H9 (cell line): ENCODE results near the gene USPL1. TPM values are rescaled to one million over a fixed set of nuclear protein-coding genes. Genes with fewer than 3 reads are reported as not detected.

ENCODE experiments used
- DNase-seq: peaks from one replicate; pipeline ENCODE4 v3.0.0-alpha.2; 2017
- H2AFZ ChIP-seq: one replicate; pipeline ENCODE4 v1.6.1; 2013; ENCODE audit warnings: mild to moderate bottlenecking, low read length, control low read depth, moderate library complexity
- H2AK5ac ChIP-seq: 2 replicates; pipeline ENCODE4 v1.6.1; 2013; ENCODE audit warnings: low read length, control low read depth, mixed read lengths; ENCODE audit not compliant: insufficient read length
- H2BK120ac ChIP-seq: one replicate; pipeline ENCODE4 v1.6.1; 2013; ENCODE audit warnings: low read depth, mild to moderate bottlenecking, low read length, control low read depth, inconsistent platforms; ENCODE audit not compliant: poor library complexity, severe bottlenecking
- H2BK12ac ChIP-seq: 2 replicates; pipeline ENCODE4 v1.6.1; 2013; ENCODE audit warnings: low read length, control low read depth, mixed read lengths, low read depth; ENCODE audit not compliant: insufficient read length
- H2BK15ac ChIP-seq: 2 replicates; pipeline ENCODE4 v1.6.1; 2013; ENCODE audit warnings: low read depth, low read length, control low read depth
- H2BK20ac ChIP-seq: one replicate; pipeline ENCODE4 v1.6.1; 2013; ENCODE audit warnings: low read depth, mild to moderate bottlenecking, low read length, control low read depth, inconsistent platforms; ENCODE audit not compliant: poor library complexity, severe bottlenecking
- H2BK5ac ChIP-seq: 2 replicates; pipeline ENCODE4 v1.6.1; 2013; ENCODE audit warnings: low read length, control low read depth, mixed read lengths; ENCODE audit not compliant: insufficient read length
- H3K14ac ChIP-seq: 2 replicates; pipeline ENCODE4 v1.6.1; 2013; ENCODE audit warnings: low read length, control low read depth; ENCODE audit not compliant: insufficient read depth
- H3K18ac ChIP-seq: 2 replicates; pipeline ENCODE4 v1.6.1; 2013; ENCODE audit warnings: low read depth, mild to moderate bottlenecking, mixed read lengths, low read length, control low read depth; ENCODE audit not compliant: insufficient read length
- H3K23ac ChIP-seq: 2 replicates; pipeline ENCODE4 v1.6.1; 2013; ENCODE audit warnings: low read length, control low read depth, mixed read lengths, low read depth; ENCODE audit not compliant: insufficient read length
- H3K23me2 ChIP-seq: 2 replicates; pipeline ENCODE4 v1.6.1; 2013; ENCODE audit warnings: low read depth, mild to moderate bottlenecking, mixed read lengths, low read length, control low read depth; ENCODE audit not compliant: insufficient read length, poor library complexity, severe bottlenecking
- H3K27ac ChIP-seq: 2 replicates; pipeline ENCODE4 v1.5.1; 2013; ENCODE audit warnings: low read length, control low read depth, mixed read lengths, low read depth; ENCODE audit not compliant: insufficient read length
- H3K27me3 ChIP-seq: 2 replicates; pipeline ENCODE4 v1.6.1; 2013; ENCODE audit warnings: low read length, control low read depth, inconsistent platforms; ENCODE audit not compliant: insufficient read depth
- H3K4ac ChIP-seq: 2 replicates; pipeline ENCODE4 v1.6.1; 2013; ENCODE audit warnings: low read depth, mild to moderate bottlenecking, control low read depth, inconsistent platforms, low read length, moderate library complexity
- H3K4me1 ChIP-seq: 2 replicates; pipeline ENCODE4 v1.6.1; 2013; ENCODE audit warnings: low read length, control low read depth, inconsistent platforms; ENCODE audit not compliant: insufficient read depth
- H3K4me2 ChIP-seq: 2 replicates; pipeline ENCODE4 v1.6.1; 2013; ENCODE audit warnings: low read length, control low read depth, mixed read lengths; ENCODE audit not compliant: insufficient read length, insufficient read depth
- H3K56ac ChIP-seq: 2 replicates; pipeline ENCODE4 v1.6.1; 2013; ENCODE audit warnings: low read depth, mild to moderate bottlenecking, mixed read lengths, low read length, control low read depth; ENCODE audit not compliant: insufficient read length
- H3K79me1 ChIP-seq: 2 replicates; pipeline ENCODE4 v1.6.1; 2013; ENCODE audit warnings: low read depth, mild to moderate bottlenecking, moderate library complexity, low read length, control low read depth, inconsistent platforms; ENCODE audit not compliant: insufficient read depth, poor library complexity, severe bottlenecking
- H3K79me2 ChIP-seq: 2 replicates; pipeline ENCODE4 v1.6.1; 2013; ENCODE audit warnings: low read length, control low read depth, inconsistent platforms; ENCODE audit not compliant: insufficient read depth
- H3K9ac ChIP-seq: 2 replicates; pipeline ENCODE4 v1.6.1; 2013; ENCODE audit warnings: low read length, control low read depth, mixed read lengths; ENCODE audit not compliant: insufficient read length; ENCODE audit errors: extremely low read depth
- H3K9me3 ChIP-seq: one replicate; pipeline ENCODE4 v1.6.1; 2013; ENCODE audit warnings: low read depth, low read length, inconsistent platforms; ENCODE audit not compliant: control insufficient read depth
- H3T11ph ChIP-seq: one replicate; pipeline ENCODE4 v1.6.1; 2013; ENCODE audit warnings: mild to moderate bottlenecking, low read length, control low read depth, inconsistent platforms
- H4K20me1 ChIP-seq: one replicate; pipeline ENCODE4 v1.6.1; 2013; ENCODE audit not compliant: control insufficient read depth, insufficient read length, insufficient read depth
- H4K5ac ChIP-seq: 2 replicates; pipeline ENCODE4 v1.6.1; 2013; ENCODE audit warnings: low read depth, mild to moderate bottlenecking, mixed read lengths, low read length, control low read depth; ENCODE audit not compliant: insufficient read length
- H4K8ac ChIP-seq: replicated peaks from 2 replicates; pipeline ENCODE4 v1.6.1; 2013; ENCODE audit warnings: low read length, control low read depth, mixed read lengths, low read depth; ENCODE audit not compliant: insufficient read length
- H4K91ac ChIP-seq: 2 replicates; pipeline ENCODE4 v1.6.1; 2013; ENCODE audit warnings: low read depth, mild to moderate bottlenecking, moderate library complexity, mixed read lengths, low read length, control low read depth; ENCODE audit not compliant: insufficient read length
- H3K27ac Mint-ChIP-seq, 3 experiments: 2 replicates in 2 of 3; 3 replicates in 1 of 3; pipeline ENCODE4 v1.8.0; 2020 to 2021; ENCODE audit warnings: mixed read lengths in 3 of 3, mild to moderate bottlenecking in 1 of 3, moderate library complexity in 1 of 3
- H3K27me3 Mint-ChIP-seq: 2 replicates; pipeline ENCODE4 v1.8.0; 2021; ENCODE audit warnings: low read depth, mild to moderate bottlenecking, moderate library complexity, mixed read lengths
- H3K36me3 Mint-ChIP-seq, 3 experiments: 2 replicates in 2 of 3; 3 replicates in 1 of 3; pipeline ENCODE4 v1.8.0; 2020 to 2021; ENCODE audit warnings: low read depth in 3 of 3, mixed read lengths in 3 of 3; ENCODE audit not compliant: insufficient read depth in 1 of 3
- H3K4me1 Mint-ChIP-seq, 2 experiments: 2 replicates each; pipeline ENCODE4 v1.8.0; 2020; ENCODE audit warnings: mixed read lengths in 2 of 2
- H3K4me3 Mint-ChIP-seq, 2 experiments: 2 replicates in 1 of 2; 3 replicates in 1 of 2; pipeline ENCODE4 v1.8.0; 2020 to 2021; ENCODE audit warnings: mild to moderate bottlenecking in 2 of 2, mixed read lengths in 2 of 2, moderate library complexity in 1 of 2
- H3K9me3 Mint-ChIP-seq, 2 experiments: 2 replicates in 1 of 2; 3 replicates in 1 of 2; pipeline ENCODE4 v1.8.0; 2020; ENCODE audit warnings: mild to moderate bottlenecking in 2 of 2, mixed read lengths in 2 of 2, moderate library complexity in 1 of 2
- WGBS: extraction: QIAGEN DNeasy Blood & Tissue Kit; methylation state at CpG from one replicate; pipeline ENCODE4 v1.1.7; 2013; ENCODE audit warnings: missing lambda C conversion rate, low lambda C conversion rate, mixed read lengths; ENCODE audit not compliant: insufficient read length; ENCODE audit errors: extremely low coverage; 5-methylcytosine and 5-hydroxymethylcytosine counted together
- total RNA-seq: library from RNA; stranded (reverse); gene quantifications from 2 replicates; pipeline ENCODE4 v1.2.1, GENCODE V29; 2021
- TF ChIP-seq, protein P1 (sequence below): fragments of 200-600 bp; sonication (generic); conservative IDR thresholded peaks from 3 replicates; pipeline ENCODE4 v1.8.0; 2021; ENCODE audit warnings: antibody characterized with exemption, mild to moderate bottlenecking

Gene USPL1
- total RNA-seq, 1 experiment from 2014 or later, result 17.6 TPM

- Histone ChIP-seq H2BK5ac (no peak overlapping the region), H3K4me2 (no peak overlapping the region), H3K9me3 (no peaks in the 10 kb centered on the region), H2BK20ac (no peak overlapping the region), H2AK5ac (no peak overlapping the region), H3K9ac (no peak overlapping the region), H3K14ac (no peak overlapping the region), H3K27ac (no peak overlapping the region), H3K4me1 (no peaks in the 10 kb centered on the region), H3K27me3 (no peaks in the 10 kb centered on the region), H3K4ac (no peak overlapping the region), H3K23ac (no peak overlapping the region), H3K79me2 (no peaks in the 10 kb centered on the region), H3K18ac (no peak overlapping the region), H3K79me1 (no peaks in the 10 kb centered on the region), H4K5ac (no peak overlapping the region), H3K23me2 (no peaks in the 10 kb centered on the region), H4K91ac (no peak overlapping the region), H2BK120ac (no peak overlapping the region), H2BK12ac (no peak overlapping the region), H3K56ac (no peak overlapping the region), H3T11ph (no peak overlapping the region), H2AFZ (no peak overlapping the region), H4K8ac (no peak overlapping the region), H4K20me1 (no peaks in the 10 kb centered on the region), H2BK15ac (no peak overlapping the region)
- Mint-ChIP-seq H3K9me3 (peaks cover 0 to 3% of the 10 kb centered on the region in 2 experiments; a peak in 1 of 5 replicates), H3K4me1 (0 out of 4 replicates have a peak, but pooled peaks cover 0 to 2% of the 10 kb centered on the region in 2 experiments), H3K4me3 (no peak overlapping the region), H3K27me3 (peaks cover 13% of the 10 kb centered on the region), H3K27ac (no peak overlapping the region), H3K36me3 (no peaks in the 10 kb centered on the region)
- WGBS, result no CpG with 5 or more reads among the region's 9 CpGs
- TF ChIP-seq, protein P1, sequence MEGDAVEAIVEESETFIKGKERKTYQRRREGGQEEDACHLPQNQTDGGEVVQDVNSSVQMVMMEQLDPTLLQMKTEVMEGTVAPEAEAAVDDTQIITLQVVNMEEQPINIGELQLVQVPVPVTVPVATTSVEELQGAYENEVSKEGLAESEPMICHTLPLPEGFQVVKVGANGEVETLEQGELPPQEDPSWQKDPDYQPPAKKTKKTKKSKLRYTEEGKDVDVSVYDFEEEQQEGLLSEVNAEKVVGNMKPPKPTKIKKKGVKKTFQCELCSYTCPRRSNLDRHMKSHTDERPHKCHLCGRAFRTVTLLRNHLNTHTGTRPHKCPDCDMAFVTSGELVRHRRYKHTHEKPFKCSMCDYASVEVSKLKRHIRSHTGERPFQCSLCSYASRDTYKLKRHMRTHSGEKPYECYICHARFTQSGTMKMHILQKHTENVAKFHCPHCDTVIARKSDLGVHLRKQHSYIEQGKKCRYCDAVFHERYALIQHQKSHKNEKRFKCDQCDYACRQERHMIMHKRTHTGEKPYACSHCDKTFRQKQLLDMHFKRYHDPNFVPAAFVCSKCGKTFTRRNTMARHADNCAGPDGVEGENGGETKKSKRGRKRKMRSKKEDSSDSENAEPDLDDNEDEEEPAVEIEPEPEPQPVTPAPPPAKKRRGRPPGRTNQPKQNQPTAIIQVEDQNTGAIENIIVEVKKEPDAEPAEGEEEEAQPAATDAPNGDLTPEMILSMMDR, result peak; percentile 72
- DNase-seq, result peak; percentile 50
These were observed 62.0 kb downstream of the USPL1 start for GRCh38 chr13:30679483-30680330.
